Activated CD4-positive, alpha-beta T cell treated with anti-CD3 and anti-CD28 coated beads, Interleukin-2, amount 10 ng/mL, durations not matched to agents 7 days and 5 days (primary cell): ENCODE data around the gene CDC27. TPM values are rescaled to one million over a fixed set of nuclear protein-coding genes. Genes with fewer than 3 reads are reported as not detected.
"Not testable (repeated sequence)": the region's sequence is repeated elsewhere in the genome, so short reads cannot be mapped to it uniquely, and the experiment has no call there.

Experiments
- CTCF ChIA-PET: fragments of 350-600 bp; sonication (Branson Sonifier 250); formaldehyde crosslinking; loops from one replicate; lab custom pipeline; 2021; ENCODE audit warnings: antibody characterized with exemption; lab: Charles Lee
- POLR2A ChIA-PET: fragments of 350-600 bp; sonication (Branson Sonifier 250); formaldehyde crosslinking; loops from one replicate; lab custom pipeline; 2021; ENCODE audit warnings: antibody characterized with exemption; lab: Charles Lee
- DNase-seq: peaks from one replicate; pipeline ENCODE4 v3.0.0-alpha.2; 2020
- H3K27ac Mint-ChIP-seq: one replicate; pipeline ENCODE4 v1.8.0; 2021; ENCODE audit warnings: mild to moderate bottlenecking, moderate library complexity, mixed read lengths
- H3K27me3 Mint-ChIP-seq: one replicate; pipeline ENCODE4 v1.8.0; 2021; ENCODE audit warnings: mixed read lengths
- H3K36me3 Mint-ChIP-seq: one replicate; pipeline ENCODE4 v1.8.0; 2021; ENCODE audit warnings: low read depth, mixed read lengths
- H3K4me1 Mint-ChIP-seq: one replicate; pipeline ENCODE4 v1.8.0; 2021; ENCODE audit warnings: mixed read lengths
- H3K4me3 Mint-ChIP-seq: one replicate; pipeline ENCODE4 v1.8.0; 2021; ENCODE audit warnings: mild to moderate bottlenecking, moderate library complexity, mixed read lengths
- H3K9me3 Mint-ChIP-seq: one replicate; pipeline ENCODE4 v1.8.0; 2021; ENCODE audit warnings: mixed read lengths
- total RNA-seq, 2 experiments: library from RNA; stranded (reverse); gene quantifications; one replicate each; pipeline ENCODE4 v1.2.3, GENCODE V29; 2021

CDC27 gene
- total RNA-seq, 2 experiments from 2014 or later = 128 to 159 TPM

- H3K27ac Mint-ChIP-seq = no peak overlapping the region
- no peak overlapping the region for H3K4me3 Mint-ChIP-seq
- peaks cover 2% of the 10 kb centered on the region for H3K36me3 Mint-ChIP-seq
- CTCF ChIA-PET = interaction anchor here (0.7 kb wide), 1 partner anchor 17 kb away, joined by 4 read pairs; no protein-coding TSS in a partner anchor
- POLR2A ChIA-PET = no interaction called here
- peaks cover 5% of the 10 kb centered on the region for H3K9me3 Mint-ChIP-seq
- DNase-seq = no peak
- peaks cover 7% of the 10 kb centered on the region for H3K27me3 Mint-ChIP-seq
- peaks cover 23% of the 10 kb centered on the region for H3K4me1 Mint-ChIP-seq
Observed at GRCh38 chr17:47225911-47226688, 37.0 kb upstream of the CDC27 start.

- Mint-ChIP-seq H3K9me3 (peaks cover 5% of the 10 kb centered on the region), H3K4me1 (peaks cover 27% of the 10 kb centered on the region), H3K27ac (no peak overlapping the region), H3K36me3 (peaks cover 2% of the 10 kb centered on the region), H3K27me3 (peaks cover 4% of the 10 kb centered on the region), H3K4me3 (no peak overlapping the region)
- ChIA-PET POLR2A (no interaction called here), CTCF (interaction anchor here (0.7 kb wide), 1 partner anchor 17 kb away, joined by 4 read pairs; no protein-coding TSS in a partner anchor)
- no peak for DNase-seq
Observed at GRCh38 chr17:47225436-47225858, 36.4 kb upstream of the CDC27 start.

GRCh38 chr17:47224966-47225365 lies 35.9 kb upstream of the CDC27 start:
- Mint-ChIP-seq H3K4me3 (no peak overlapping the region), H3K27me3 (peaks cover 2% of the 10 kb centered on the region), H3K9me3 (peaks cover 5% of the 10 kb centered on the region), H3K4me1 (peaks cover 27% of the 10 kb centered on the region), H3K27ac (no peak overlapping the region), H3K36me3 (peaks cover 2% of the 10 kb centered on the region)
- ChIA-PET POLR2A (no interaction called here), CTCF (interaction anchor here (0.7 kb wide), 2 partner anchors 16 to 25 kb away, joined by 3 to 4 read pairs; no protein-coding TSS in a partner anchor)
- DNase-seq = no peak

- POLR2A ChIA-PET, H3K9me3 Mint-ChIP-seq, H3K4me3 Mint-ChIP-seq, H3K36me3 Mint-ChIP-seq, DNase-seq, H3K27ac Mint-ChIP-seq, H3K27me3 Mint-ChIP-seq: not testable (repeated sequence)
- peaks cover 28% of the 10 kb centered on the region for H3K4me1 Mint-ChIP-seq
- CTCF ChIA-PET = interaction anchor here (0.5 kb wide), 1 partner anchor 66 kb away, joined by 4 read pairs; no protein-coding TSS in a partner anchor
Observed at GRCh38 chr17:47224077-47224476, 35.0 kb upstream of the CDC27 start.

DNA sequence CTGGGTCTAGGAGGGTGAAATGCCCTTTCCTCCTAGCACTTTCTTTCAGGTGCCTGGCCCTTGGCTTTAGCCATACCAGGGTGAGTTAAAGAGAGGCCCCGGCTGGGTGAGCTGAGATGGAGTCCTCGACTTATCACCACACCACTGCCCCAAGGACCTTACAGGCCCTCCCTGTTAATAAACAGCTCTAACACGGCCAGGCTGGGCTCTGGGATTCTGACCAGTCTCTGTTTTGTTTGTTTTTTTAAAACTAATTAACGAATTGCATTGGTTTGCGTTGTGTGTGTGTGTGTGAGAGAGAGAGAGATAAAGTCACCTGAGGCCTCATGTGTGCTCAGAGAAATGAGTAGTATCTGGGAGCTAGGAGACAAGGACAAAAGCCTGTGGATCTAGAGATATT lies 34.4 kb upstream of the CDC27 start:
- H3K27me3 Mint-ChIP-seq = peaks cover 2% of the 10 kb centered on the region
- H3K4me1 Mint-ChIP-seq = peaks cover 34% of the 10 kb centered on the region
- no peak overlapping the region for H3K4me3 Mint-ChIP-seq
- H3K9me3 Mint-ChIP-seq = peaks cover 5% of the 10 kb centered on the region
- peaks cover 2% of the 10 kb centered on the region for H3K36me3 Mint-ChIP-seq
- CTCF ChIA-PET = no interaction called here
- POLR2A ChIA-PET = no interaction called here
- no peak for DNase-seq
- no peak overlapping the region for H3K27ac Mint-ChIP-seq

DNA sequence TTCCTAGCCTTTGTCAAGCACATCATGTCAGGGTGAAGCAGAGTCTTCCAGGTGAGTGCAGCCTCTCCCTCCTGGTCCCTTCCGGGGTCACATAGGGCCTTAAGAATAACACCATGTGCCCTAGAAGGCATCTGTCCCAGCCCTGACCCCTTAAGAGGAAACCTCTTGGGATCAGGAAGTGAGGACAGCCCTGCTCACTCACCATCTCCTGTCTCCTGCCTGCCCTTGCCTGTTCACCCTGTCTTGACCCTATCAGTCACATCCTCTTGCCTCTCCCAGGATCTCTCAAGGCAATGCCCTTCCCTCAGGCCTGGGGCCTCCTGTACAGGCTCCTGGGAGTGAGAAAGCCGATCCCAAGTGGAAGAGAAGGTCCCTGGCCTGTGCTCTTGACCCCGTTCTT lies 33.9 kb upstream of the CDC27 start:
- H3K4me3 Mint-ChIP-seq = no peak overlapping the region
- H3K27me3 Mint-ChIP-seq = peaks cover 2% of the 10 kb centered on the region
- peaks cover 2% of the 10 kb centered on the region for H3K36me3 Mint-ChIP-seq
- DNase-seq = no peak
- peaks cover 38% of the 10 kb centered on the region for H3K4me1 Mint-ChIP-seq
- no peak overlapping the region for H3K27ac Mint-ChIP-seq
- ChIA-PET POLR2A (no interaction called here), CTCF (interaction anchor here (1.0 to 6.2 kb wide), 2 partner anchors 11 to 14 kb away, joined by 3 to 30 read pairs; partner anchors contain the start of gene MYL4)
- peaks cover 5% of the 10 kb centered on the region for H3K9me3 Mint-ChIP-seq

GRCh38 chr17:47222047-47222446 lies 33.0 kb upstream of the CDC27 start:
- peaks cover 2% of the 10 kb centered on the region for H3K36me3 Mint-ChIP-seq
- DNase-seq = no peak
- H3K4me1 Mint-ChIP-seq = peaks cover 45% of the 10 kb centered on the region
- peaks cover 5% of the 10 kb centered on the region for H3K9me3 Mint-ChIP-seq
- H3K27me3 Mint-ChIP-seq = peaks cover 2% of the 10 kb centered on the region
- ChIA-PET POLR2A (no interaction called here), CTCF (interaction anchor here (1.0 to 6.2 kb wide), 3 partner anchors 8 to 14 kb away, joined by 3 to 30 read pairs (median 12); partner anchors contain the start of gene MYL4)
- H3K27ac Mint-ChIP-seq = no peak overlapping the region
- H3K4me3 Mint-ChIP-seq = no peak overlapping the region

GRCh38 chr17:47221154-47221553 lies 32.1 kb upstream of the CDC27 start:
- H3K4me1 Mint-ChIP-seq = peaks cover 50% of the 10 kb centered on the region
- peaks cover 2% of the 10 kb centered on the region for H3K36me3 Mint-ChIP-seq
- POLR2A ChIA-PET = no interaction called here
- peak overlapping the region; percentile 57 for H3K27ac Mint-ChIP-seq
- DNase-seq = no peak
- no peak overlapping the region for H3K4me3 Mint-ChIP-seq
- CTCF ChIA-PET = interaction anchor here (0.7 to 6.2 kb wide), 5 partner anchors 9 to 28 kb away, joined by 3 to 30 read pairs (median 3); partner anchors contain the start of gene MYL4
- H3K27me3 Mint-ChIP-seq = peaks cover 2% of the 10 kb centered on the region
- peaks cover 5% of the 10 kb centered on the region for H3K9me3 Mint-ChIP-seq

GRCh38 chr17:47220531-47220999 lies 31.5 kb upstream of the CDC27 start:
- POLR2A ChIA-PET = interaction anchor here (0.6 kb wide), 1 partner anchor 13 kb away, joined by 6 read pairs; no protein-coding TSS in a partner anchor
- DNase-seq = no peak

DNA sequence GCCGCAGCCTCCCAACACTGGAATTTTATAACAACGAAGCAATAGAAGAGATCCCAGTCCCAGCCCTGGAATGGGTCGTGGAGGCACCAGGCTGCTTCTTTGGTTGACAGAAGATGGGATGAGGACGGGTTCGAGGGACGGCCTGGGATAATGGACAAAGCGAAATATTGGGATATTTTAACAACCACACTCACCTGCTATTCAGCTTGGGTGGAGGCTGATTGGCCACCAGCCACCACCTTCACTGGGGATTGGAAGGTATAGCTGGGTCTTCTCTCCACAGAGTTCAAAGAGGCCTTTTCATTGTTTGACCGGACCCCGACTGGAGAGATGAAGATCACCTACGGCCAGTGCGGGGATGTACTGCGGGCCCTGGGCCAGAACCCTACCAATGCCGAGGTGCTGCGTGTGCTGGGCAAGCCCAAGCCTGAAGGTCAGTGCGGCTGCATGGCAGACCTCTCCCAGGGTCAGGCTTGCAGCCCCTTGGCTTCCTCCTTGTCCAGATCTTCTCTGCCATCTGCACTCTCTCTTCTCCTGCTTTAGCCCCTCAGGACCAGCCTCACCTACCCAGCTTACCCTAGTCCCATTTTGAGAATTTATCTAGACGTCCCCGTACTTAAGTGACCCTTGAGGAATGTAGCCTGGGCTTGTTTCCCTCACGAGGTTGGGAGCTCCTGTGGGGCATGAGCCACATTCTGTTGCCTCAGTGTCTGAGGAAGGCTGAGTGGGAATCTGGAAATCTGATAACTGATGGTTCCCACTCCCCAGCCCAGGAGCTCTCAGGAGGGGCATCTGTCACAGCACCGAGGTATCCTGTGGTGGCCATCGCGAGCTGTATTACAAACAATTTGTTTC lies 30.8 kb upstream of the CDC27 start:
- POLR2A ChIA-PET = interaction anchor here (0.6 kb wide), 1 partner anchor 12 kb away, joined by 6 read pairs; no protein-coding TSS in a partner anchor
- H3K4me3 Mint-ChIP-seq = no peak overlapping the region

More at GRCh38 chr17:47220531-47220999, 31.5 kb upstream of the CDC27 start:
- Mint-ChIP-seq H3K27me3 (peaks cover 2% of the 10 kb centered on the region), H3K36me3 (peaks cover 2% of the 10 kb centered on the region), H3K4me1 (peaks cover 53% of the 10 kb centered on the region), H3K4me3 (no peak overlapping the region), H3K9me3 (peaks cover 5% of the 10 kb centered on the region), H3K27ac (peak overlapping the region; percentile 43)
- CTCF ChIA-PET = interaction anchor here (0.6 to 6.2 kb wide), 6 partner anchors 8 to 95 kb away, joined by 3 to 30 read pairs (median 3); partner anchors contain the start of gene MYL4

GRCh38 chr17:47218896-47219430 lies 29.9 kb upstream of the CDC27 start:
- Mint-ChIP-seq H3K4me1 (peaks cover 59% of the 10 kb centered on the region), H3K4me3 (no peak overlapping the region), H3K27me3 (peaks cover 5% of the 10 kb centered on the region), H3K36me3 (peaks cover 2% of the 10 kb centered on the region), H3K27ac (peak overlapping the region; percentile 75), H3K9me3 (peaks cover 5% of the 10 kb centered on the region)
- no peak for DNase-seq
- ChIA-PET POLR2A (no interaction called here), CTCF (interaction anchor here (3.5 to 6.2 kb wide), 2 partner anchors 10 to 11 kb away, joined by 12 to 30 read pairs; partner anchors contain the start of gene MYL4)

More for the DNA sequence above, 30.8 kb upstream of the CDC27 start:
- Mint-ChIP-seq H3K27ac (peak overlapping the region; percentile 43), H3K36me3 (peaks cover 2% of the 10 kb centered on the region), H3K4me1 (peaks cover 58% of the 10 kb centered on the region), H3K9me3 (peaks cover 5% of the 10 kb centered on the region), H3K27me3 (peaks cover 5% of the 10 kb centered on the region)
- no peak for DNase-seq
- CTCF ChIA-PET = interaction anchor here (0.6 to 6.2 kb wide), 5 partner anchors 10 to 96 kb away, joined by 3 to 30 read pairs (median 3); partner anchors contain the start of gene MYL4

DNA sequence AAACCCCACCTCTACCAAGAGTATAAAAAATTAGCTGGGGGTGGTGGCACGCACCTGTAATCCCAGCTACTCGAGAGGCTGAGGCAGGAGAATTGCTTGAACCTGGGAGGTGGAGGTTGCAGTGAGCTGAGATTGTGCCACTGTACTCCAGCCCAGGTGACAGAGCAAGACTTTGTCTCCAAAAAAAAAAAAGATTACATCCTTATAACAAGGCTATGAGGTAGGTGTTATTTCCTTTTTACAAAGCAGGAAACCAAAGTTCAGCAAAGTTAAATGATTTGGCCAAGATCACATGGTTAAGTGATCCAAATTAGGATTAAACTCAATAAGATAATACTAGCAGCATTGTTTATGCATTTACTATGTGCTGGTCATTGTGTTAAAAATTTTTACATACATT lies 28.2 kb upstream of the CDC27 start:
- H3K9me3 Mint-ChIP-seq, H3K36me3 Mint-ChIP-seq, DNase-seq, H3K4me3 Mint-ChIP-seq, POLR2A ChIA-PET: not testable (repeated sequence)
- peak overlapping the region; percentile 76 for H3K27ac Mint-ChIP-seq
- CTCF ChIA-PET = interaction anchor here (6.2 kb wide), 1 partner anchor 9 kb away, joined by 30 read pairs; the partner anchor contains the start of gene MYL4
- peaks cover 12% of the 10 kb centered on the region for H3K27me3 Mint-ChIP-seq
- peaks cover 57% of the 10 kb centered on the region for H3K4me1 Mint-ChIP-seq
